ENCODE results near the gene PIGL.
A peak's percentile ranks its signal among the peaks of the same experiment; 100 is the strongest.
"Not testable (repeated sequence)": the region's sequence is repeated elsewhere in the genome, so short reads cannot be mapped to it uniquely, and the experiment has no call there.

PIGL gene

DNA sequence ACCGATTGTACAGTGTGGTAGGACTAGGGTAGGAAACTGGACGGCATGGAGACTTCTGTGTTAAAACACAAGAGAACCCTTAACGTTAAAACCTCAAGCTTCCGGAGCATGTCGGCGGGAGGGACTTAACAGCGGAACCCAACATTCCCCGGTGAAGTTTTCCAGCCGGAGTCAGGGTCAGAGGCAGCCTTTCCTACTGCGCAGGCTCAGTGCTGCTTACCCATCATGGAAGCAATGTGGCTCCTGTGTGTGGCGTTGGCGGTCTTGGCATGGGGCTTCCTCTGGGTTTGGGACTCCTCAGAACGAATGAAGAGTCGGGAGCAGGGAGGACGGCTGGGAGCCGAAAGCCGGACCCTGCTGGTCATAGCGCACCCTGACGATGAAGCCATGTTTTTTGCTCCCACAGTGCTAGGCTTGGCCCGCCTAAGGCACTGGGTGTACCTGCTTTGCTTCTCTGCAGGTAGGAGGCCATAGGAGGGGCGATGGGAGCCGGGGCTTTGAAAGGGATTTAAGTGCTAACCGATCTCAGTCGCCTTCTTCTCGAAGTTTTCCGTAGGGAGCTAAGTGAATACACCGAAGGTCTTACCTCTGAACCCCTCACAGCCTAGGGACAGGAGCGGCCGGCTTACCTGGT is at the start of gene PIGL:
Gene PIGL, plus strand, starts transcription at position 209 of the 634 bp plus-strand sequence. Its CDS starts 17 bp downstream, at position 226.
- Histone ChIP-seq H3K27me3 (no peaks in the 10 kb centered on the region), H3K36me3 (peaks cover 0 to 28% (median 15%) of the 10 kb centered on the region in 11 experiments; a peak in 11 of 22 replicates), H3K4me3 (peak within 1 kb of the TSS; percentile 86 to 100 (median 92)), H3K9me3 (replicated peaks in 1 of 11) (no peaks in the 10 kb centered on the region), H3K4me2 (peak within 1 kb of the TSS; percentile 80 to 94 (median 90)), H3K4me1 (peaks cover 39 to 50% (median 44%) of the 10 kb centered on the region in 10 experiments), H3K9ac (peak within 1 kb of the TSS; percentile 94 to 99 (median 98)), H3K27ac (peak within 1 kb of the TSS; percentile 90 to 99 (median 97)), H4K20me1 (peaks cover 23 to 30% (median 29%) of the 10 kb centered on the region in 11 experiments; a peak in 21 of 22 replicates)
- TF ChIP-seq Cebpa-rat (IDR thresholded peaks at IDR 0.05): no peak

DNA sequence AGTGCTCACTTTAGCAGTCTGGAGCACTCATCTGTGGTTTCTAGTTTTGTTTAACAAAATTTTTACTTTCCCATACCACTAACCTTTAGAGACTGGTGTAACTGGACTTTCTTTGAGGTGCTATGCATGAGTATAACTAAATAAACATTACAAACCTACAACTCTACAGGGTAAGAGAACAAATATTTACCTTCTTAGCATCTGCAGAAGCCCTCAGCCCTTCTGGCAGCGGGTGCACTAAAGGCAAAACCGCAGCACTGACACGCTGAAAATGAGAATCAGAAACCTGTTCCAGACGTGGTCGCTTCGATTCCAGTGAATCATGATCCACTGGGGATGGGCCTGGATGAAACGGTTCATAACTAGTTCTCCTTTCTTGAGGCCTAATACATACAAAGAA is 45.4 kb upstream of the PIGL start:
- Histone ChIP-seq H3K36me3 (peaks cover 64 to 97% (median 88%) of the 10 kb centered on the region in 11 experiments), H3K27me3 (no peaks in the 10 kb centered on the region), H3K9ac (no peak overlapping the region), H3K27ac (no peak overlapping the region), H3K4me3 (no peak overlapping the region), H3K4me1 (no peaks in the 10 kb centered on the region), H3K9me3 (replicated peaks in 1 of 11) (no peaks in the 10 kb centered on the region), H3K4me2 (no peak overlapping the region), H4K20me1 (peaks cover 16 to 67% (median 46%) of the 10 kb centered on the region in 11 experiments; a peak in 21 of 22 replicates)
- no peak for TF ChIP-seq Cebpa-rat (IDR thresholded peaks at IDR 0.05)

DNA sequence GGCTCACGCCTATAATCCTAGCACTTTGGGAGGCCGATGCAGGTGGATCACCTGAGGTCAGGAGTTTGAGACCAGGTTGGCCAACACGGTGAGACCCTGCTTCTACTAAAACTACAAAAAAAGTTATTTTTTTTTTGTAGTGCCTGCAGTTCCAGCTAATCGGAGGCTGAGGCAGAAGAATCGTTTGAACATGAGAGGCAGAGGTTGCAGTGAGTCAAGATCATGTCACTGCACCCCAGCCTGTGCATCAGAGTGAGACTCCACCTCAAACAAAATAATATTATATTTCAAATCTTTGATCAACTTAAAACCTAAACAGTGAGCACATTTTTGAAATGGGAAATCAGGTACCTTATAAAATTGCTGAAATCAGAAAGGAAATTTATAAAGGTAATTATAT is 38.2 kb upstream of the PIGL start:
- H3K4me1 ChIP-seq: no peaks in the 10 kb centered on the region
- no peak overlapping the region for H3K9ac ChIP-seq
- peaks cover 0 to 16% (median 11%) of the 10 kb centered on the region in 11 experiments; a peak in 16 of 22 replicates for H3K9me3 ChIP-seq (replicated peaks in 1 of 11)
- no peak overlapping the region for H3K27ac ChIP-seq
- no peak overlapping the region for H3K4me3 ChIP-seq
- TF ChIP-seq Cebpa-rat (IDR thresholded peaks at IDR 0.05): no peak
- H3K4me2 ChIP-seq: no peak overlapping the region
- H3K27me3 ChIP-seq: no peaks in the 10 kb centered on the region
- H4K20me1 ChIP-seq: peaks cover 16 to 84% (median 48%) of the 10 kb centered on the region in 11 experiments; a peak in 21 of 22 replicates
- peaks cover 61 to 89% (median 80%) of the 10 kb centered on the region in 11 experiments for H3K36me3 ChIP-seq

DNA sequence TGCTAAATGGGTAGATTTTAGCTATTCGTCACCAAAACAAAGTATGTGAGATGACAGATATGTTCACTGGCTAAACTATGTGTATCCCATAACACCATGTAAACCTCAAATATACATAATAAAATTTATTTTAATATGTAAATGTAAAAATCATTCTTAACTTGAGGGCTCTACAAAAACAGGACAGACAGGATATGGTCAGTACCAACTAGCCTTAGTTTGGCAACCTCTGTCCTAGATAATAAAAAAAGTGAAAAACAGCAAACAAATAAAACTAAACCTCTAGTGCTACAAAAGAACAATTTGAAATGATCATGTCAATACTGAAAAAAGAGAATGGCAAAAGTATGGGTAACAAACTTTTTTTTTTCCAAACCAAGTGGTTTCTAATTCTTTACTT is 35.4 kb upstream of the PIGL start:
- no peak for TF ChIP-seq Cebpa-rat (IDR thresholded peaks at IDR 0.05)
- Histone ChIP-seq H3K27ac (no peak overlapping the region), H3K4me1 (no peaks in the 10 kb centered on the region), H3K36me3 (peaks cover 72 to 94% (median 88%) of the 10 kb centered on the region in 11 experiments), H4K20me1 (peaks cover 0 to 80% (median 33%) of the 10 kb centered on the region in 11 experiments; a peak in 17 of 22 replicates), H3K9me3 (replicated peaks in 1 of 11) (peaks cover 0 to 19% (median 12%) of the 10 kb centered on the region in 11 experiments; a peak in 16 of 22 replicates), H3K9ac (no peak overlapping the region), H3K27me3 (no peaks in the 10 kb centered on the region), H3K4me2 (no peak overlapping the region), H3K4me3 (no peak overlapping the region)

DNA sequence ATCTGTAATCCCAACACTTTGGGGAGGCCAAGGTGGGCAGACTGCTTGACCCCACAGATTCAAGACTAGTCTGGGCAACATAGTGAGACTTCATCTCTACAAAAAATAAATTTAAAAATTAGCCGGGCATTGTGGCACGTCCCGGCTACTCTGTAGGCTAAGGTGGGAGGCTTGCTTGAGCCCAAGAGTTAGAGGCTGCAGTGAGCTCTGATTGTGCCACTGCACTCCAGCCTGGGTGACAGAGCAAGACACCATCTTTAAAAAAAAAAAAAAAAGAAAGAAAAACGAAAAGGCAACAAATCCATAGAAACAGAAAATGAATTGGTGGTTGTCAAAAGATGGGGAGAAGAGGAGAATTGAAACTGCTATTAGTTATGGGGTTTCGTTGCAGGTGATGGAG is 29.4 kb upstream of the PIGL start:
- peaks cover 87 to 99% (median 97%) of the 10 kb centered on the region in 11 experiments for H3K36me3 ChIP-seq
- no peak overlapping the region for H3K27ac ChIP-seq
- TF ChIP-seq Cebpa-rat (IDR thresholded peaks at IDR 0.05): no peak
- peaks cover 33 to 92% (median 57%) of the 10 kb centered on the region in 11 experiments; a peak in 19 of 22 replicates for H4K20me1 ChIP-seq
- H3K27me3 ChIP-seq: no peaks in the 10 kb centered on the region
- H3K4me3 ChIP-seq: no peak overlapping the region
- H3K9ac ChIP-seq: no peak overlapping the region
- H3K9me3 ChIP-seq (replicated peaks in 1 of 11): peaks cover 0 to 8% (median 0%) of the 10 kb centered on the region in 11 experiments; a peak in 2 of 22 replicates
- no peak overlapping the region for H3K4me2 ChIP-seq
- H3K4me1 ChIP-seq: peaks cover 0 to 22% (median 2%) of the 10 kb centered on the region in 10 experiments; a peak in 6 of 20 replicates

DNA sequence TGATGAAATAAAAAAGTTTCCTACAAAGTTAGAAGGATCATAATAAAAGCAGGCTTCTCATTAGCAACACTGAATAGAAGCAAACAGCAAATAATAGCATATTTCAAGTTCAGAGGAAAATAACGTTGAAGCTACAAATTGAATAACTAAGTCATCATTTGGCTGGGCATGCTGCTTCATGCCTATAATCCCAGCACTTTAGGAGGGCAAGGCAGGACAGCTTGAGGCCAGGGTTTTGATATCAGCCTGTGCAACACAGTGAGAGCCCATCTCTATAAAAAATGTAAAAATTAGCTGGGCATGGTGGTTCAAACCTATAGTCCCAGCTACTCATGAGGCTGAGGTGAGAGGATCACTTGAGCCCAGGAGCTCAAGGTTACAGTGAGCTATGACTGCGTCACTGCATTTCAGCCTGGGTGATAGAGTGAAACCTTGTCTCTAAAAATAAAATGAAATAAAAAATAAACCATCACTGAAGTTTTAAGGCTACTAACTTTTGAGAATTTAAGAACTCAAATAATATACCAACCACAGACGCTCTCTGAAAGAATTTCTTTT is 27.1 kb upstream of the PIGL start:
- no peak overlapping the region for H3K4me2 ChIP-seq
- peaks cover 33 to 86% (median 72%) of the 10 kb centered on the region in 11 experiments; a peak in 19 of 22 replicates for H4K20me1 ChIP-seq
- no peak overlapping the region for H3K9ac ChIP-seq
- peaks cover 0 to 3% (median 0%) of the 10 kb centered on the region in 11 experiments; a peak in 2 of 22 replicates for H3K9me3 ChIP-seq (replicated peaks in 1 of 11)
- H3K4me1 ChIP-seq: peaks cover 0 to 22% (median 2%) of the 10 kb centered on the region in 10 experiments; a peak in 6 of 20 replicates
- no peak for TF ChIP-seq Cebpa-rat (IDR thresholded peaks at IDR 0.05)
- no peak overlapping the region for H3K27ac ChIP-seq
- H3K27me3 ChIP-seq: no peaks in the 10 kb centered on the region
- H3K4me3 ChIP-seq: no peak overlapping the region
- H3K36me3 ChIP-seq: peaks cover 91 to 99% (median 96%) of the 10 kb centered on the region in 11 experiments

DNA sequence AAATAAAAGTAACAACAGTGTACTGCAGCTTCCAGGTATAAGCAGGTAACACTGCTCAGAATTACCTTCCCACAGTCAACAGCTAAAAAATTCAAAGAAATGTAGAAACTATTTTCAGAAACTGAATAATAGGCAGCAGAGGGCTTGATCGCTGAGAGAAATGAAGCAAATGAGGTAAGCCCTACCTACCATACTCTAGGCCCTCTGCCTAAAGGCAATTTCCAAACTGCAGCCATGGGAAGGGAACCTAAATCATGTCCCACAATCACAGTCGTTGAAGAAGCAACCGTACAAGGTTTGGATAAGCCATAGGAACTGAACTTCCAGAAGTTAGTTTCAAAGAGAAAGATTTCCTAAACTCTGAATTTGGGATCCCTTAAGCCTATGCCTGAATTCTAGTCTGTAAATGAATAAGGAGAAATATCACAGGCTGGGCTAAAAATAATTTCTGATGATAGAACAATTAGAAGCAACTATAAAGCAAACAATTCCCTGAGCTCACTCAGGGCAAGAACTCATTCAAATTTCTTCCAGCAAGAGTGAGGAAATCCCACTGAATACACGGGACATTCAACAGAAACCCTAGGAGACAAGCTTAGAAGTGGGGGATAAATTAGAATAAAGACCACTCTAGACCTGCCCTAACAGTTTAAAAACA is 26.2 kb upstream of the PIGL start:
- H3K36me3 ChIP-seq: peaks cover 89 to 98% (median 93%) of the 10 kb centered on the region in 11 experiments
- H3K4me3 ChIP-seq: no peak overlapping the region
- H4K20me1 ChIP-seq: peaks cover 39 to 92% (median 71%) of the 10 kb centered on the region in 11 experiments; a peak in 19 of 22 replicates
- no peaks in the 10 kb centered on the region for H3K27me3 ChIP-seq
- H3K9me3 ChIP-seq (replicated peaks in 1 of 11): no peaks in the 10 kb centered on the region
- H3K9ac ChIP-seq: no peak overlapping the region
- no peak overlapping the region for H3K4me2 ChIP-seq
- peaks cover 0 to 22% (median 2%) of the 10 kb centered on the region in 10 experiments; a peak in 6 of 20 replicates for H3K4me1 ChIP-seq
- H3K27ac ChIP-seq: no peak overlapping the region
- TF ChIP-seq Cebpa-rat (IDR thresholded peaks at IDR 0.05): no peak

DNA sequence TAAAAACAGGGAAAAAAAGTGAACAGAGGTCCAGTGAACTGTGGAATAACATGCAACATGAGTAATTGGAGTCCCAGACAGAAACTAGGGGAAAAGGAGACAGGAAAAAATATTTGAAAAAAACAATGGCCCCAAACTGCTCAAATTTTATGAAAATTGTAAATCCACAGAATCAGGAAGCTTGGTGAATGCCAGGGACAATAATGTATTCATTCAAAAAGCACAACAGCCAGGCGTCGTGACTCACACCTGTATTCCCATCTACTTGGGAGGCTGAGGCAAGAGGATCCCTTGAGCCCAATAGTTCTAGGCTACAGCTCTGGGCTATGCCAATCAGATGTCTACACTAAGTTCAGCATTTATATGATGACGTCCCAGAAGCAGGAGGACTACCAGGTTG is 25.4 kb upstream of the PIGL start:
- H3K36me3 ChIP-seq: peaks cover 86 to 95% (median 91%) of the 10 kb centered on the region in 11 experiments
- no peak overlapping the region for H3K4me2 ChIP-seq
- no peak overlapping the region for H3K4me3 ChIP-seq
- TF ChIP-seq Cebpa-rat (IDR thresholded peaks at IDR 0.05): no peak
- no peak overlapping the region for H3K27ac ChIP-seq
- peaks cover 0 to 22% (median 2%) of the 10 kb centered on the region in 10 experiments; a peak in 6 of 20 replicates for H3K4me1 ChIP-seq
- H3K27me3 ChIP-seq: no peaks in the 10 kb centered on the region
- H4K20me1 ChIP-seq: peaks cover 40 to 91% (median 69%) of the 10 kb centered on the region in 11 experiments; a peak in 19 of 22 replicates
- H3K9ac ChIP-seq: no peak overlapping the region
- H3K9me3 ChIP-seq (replicated peaks in 1 of 11): no peaks in the 10 kb centered on the region

DNA sequence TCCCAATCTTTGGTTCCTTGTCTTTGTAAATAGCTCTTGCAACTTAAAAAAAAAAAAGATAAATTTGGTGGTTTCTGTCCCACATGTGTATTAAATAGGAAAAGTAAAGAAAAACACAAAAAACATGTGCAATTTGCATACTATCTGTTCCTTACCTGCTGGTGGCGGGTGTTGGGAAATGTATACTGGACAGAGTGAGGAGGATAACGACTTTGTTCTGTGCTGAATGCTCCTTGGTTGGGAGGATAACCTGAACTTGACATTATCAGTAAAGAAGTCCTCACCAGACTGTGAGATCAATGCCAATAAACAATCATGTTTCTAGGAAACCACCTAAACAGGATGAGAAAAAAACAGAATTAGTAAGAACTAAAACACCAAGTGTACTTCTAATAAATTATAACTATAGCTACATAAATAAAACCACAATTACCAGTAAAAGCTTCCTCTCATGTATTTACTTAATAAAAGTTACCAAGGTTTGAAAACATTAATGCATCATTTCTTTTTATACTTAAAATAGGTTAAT is 22.6 kb upstream of the PIGL start:
- Histone ChIP-seq H4K20me1 (peaks cover 41 to 94% (median 74%) of the 10 kb centered on the region in 11 experiments; a peak in 19 of 22 replicates), H3K36me3 (peaks cover 74 to 87% (median 80%) of the 10 kb centered on the region in 11 experiments), H3K4me1 (peaks cover 7 to 26% (median 13%) of the 10 kb centered on the region in 10 experiments)
- not testable (repeated sequence) for H3K4me3 ChIP-seq; H3K27ac ChIP-seq; H3K9me3 ChIP-seq (replicated peaks in 1 of 11); H3K4me2 ChIP-seq; H3K27me3 ChIP-seq; H3K9ac ChIP-seq
